GM13977 (cell line): ENCODE results near the gene PARVB.
A peak's percentile ranks its signal among the peaks of the same experiment; 100 is the strongest.

Source experiments
- DNase-seq: peaks from one replicate; pipeline ENCODE4 v3.0.0; 2012; ENCODE audit warnings: low spot score
- CTCF ChIP-seq: IDR thresholded peaks from 2 replicates; pipeline ENCODE4 v1.5.1; 2012; ENCODE audit warnings: mild to moderate bottlenecking, control low read depth; ENCODE audit not compliant: insufficient read depth; ENCODE audit errors: extremely low read depth, missing control alignments
- in situ Hi-C: fragments of 300-500 bp; cut with MboI; formaldehyde crosslinking; loops from one replicate; pipeline ENCODE4 v1.12.0; 2022; ENCODE audit warnings: low sequenced_read_pairs, low pct_unique_long_range_greater_than_20kb, mixed read lengths, inconsistent platforms; ENCODE audit not compliant: unreplicated experiment

Gene PARVB

GRCh38 chr22:44037519-44038375 is 13.6 kb downstream of the PARVB start:
- no peak for DNase-seq
- in situ Hi-C loops: no loop called here
- no peak for TF ChIP-seq CTCF

GRCh38 chr22:44039566-44040171 is 15.6 kb downstream of the PARVB start:
- in situ Hi-C loops: no loop called here
- no peak for TF ChIP-seq CTCF
- no peak for DNase-seq

GRCh38 chr22:44042249-44043218 is 18.4 kb downstream of the PARVB start:
- in situ Hi-C loops: no loop called here
- peak; percentile 65 for DNase-seq
- TF ChIP-seq CTCF: no peak

- in situ Hi-C loops: no loop called here
- no peak for DNase-seq
- no peak for TF ChIP-seq CTCF
Observed at GRCh38 chr22:44045145-44045544, 21.0 kb downstream of the PARVB start.

- TF ChIP-seq CTCF: no peak
- in situ Hi-C loops: no loop called here
- DNase-seq: no peak
Observed at GRCh38 chr22:44046485-44047141, 22.5 kb downstream of the PARVB start.

GRCh38 chr22:44047891-44048301 is 23.8 kb downstream of the PARVB start:
- DNase-seq: peak; percentile 63
- TF ChIP-seq CTCF: no peak
- in situ Hi-C loops: no loop called here
